H1 (cell line): ENCODE data around the gene STYXL1. TPM values are rescaled to one million over a fixed set of nuclear protein-coding genes. Genes with fewer than 3 reads are reported as not detected.

Experiments used
- polyA plus RNA-seq, 7 experiments: library from polyadenylated mRNA; depleted of rRNA in 3 of 7; stranded (reverse) in 5 of 7; unstranded in 2 of 7; fragments of >200 nt in 5 of 7; fragments of 200-250 nt in 2 of 7; gene quantifications; 1 replicate in 5 of 7; 2 replicates in 1 of 7; 4 replicates in 1 of 7; pipeline versions ENCODE4 v1.2.1 to v1.2.3, GENCODE V29; 2011 to 2013; ENCODE audit warnings: missing spikeins in 2 of 7, mixed read lengths in 2 of 7
- small RNA-seq: library from polyadenylated mRNA; stranded (forward); fragments of <200 nt; extraction: miRNeasy Mini kit (QIAGEN cat#:217004); gene quantifications from one replicate; pipeline ENCODE3, GENCODE V24; 2013; ENCODE audit not compliant: insufficient read depth
- total RNA-seq: library from RNA; stranded (reverse); fragmentation: NEBNext Ultra II Directional; extraction: Animal tissue kit (Norgen Biotek cat#: 25700); gene quantifications from 2 replicates; pipeline ENCODE4 v1.2.1, GENCODE V29; 2021

The STYXL1 gene
- total and polyA plus RNA-seq, 2 of the 8 experiments (the other 6 are each of a cell fraction or from before 2014, with no cell fraction given), result 32.3 to 53.9 TPM

Small RNA genes lying within 50 kb of the gene (small RNA-seq; reads per million reads assigned to genes)
- gene RNU6-863P, result not detected

Other genes starting within 250 kb of the STYXL1 start
- not detected in 2 replicates for gene CCL24, start 234.2 kb downstream of the STYXL1 start, total RNA-seq
- gene CCL24, start 234.2 kb downstream of the STYXL1 start, polyA plus RNA-seq (2011; rRNA removed), result not detected in 2 replicates
- 28.3 and 29.5 TPM in 2 replicates for gene RHBDD2, start 169.0 kb downstream of the STYXL1 start, total RNA-seq
- 65.5 and 83.6 TPM in 2 replicates for gene RHBDD2, start 169.0 kb downstream of the STYXL1 start, polyA plus RNA-seq (2011; rRNA removed)
- 127 and 144 TPM in 2 replicates for gene POR, start 132.8 kb downstream of the STYXL1 start, total RNA-seq
- gene POR, start 132.8 kb downstream of the STYXL1 start, polyA plus RNA-seq (2011; rRNA removed), result 98.7 and 213 TPM in 2 replicates
- gene TMEM120A, start 53.4 kb downstream of the STYXL1 start, total RNA-seq, result 15.6 and 21.2 TPM in 2 replicates
- gene TMEM120A, start 53.4 kb downstream of the STYXL1 start, polyA plus RNA-seq (2011; rRNA removed), result 48.8 and 49.9 TPM in 2 replicates
- gene MDH2, start 106 bp upstream of the STYXL1 start, total RNA-seq, result 254 TPM in 2 replicates
- gene MDH2, start 106 bp upstream of the STYXL1 start, polyA plus RNA-seq (2011; rRNA removed), result 203 and 258 TPM in 2 replicates
- gene SRRM3, start 153.9 kb upstream of the STYXL1 start, total RNA-seq, result 16.0 and 17.4 TPM in 2 replicates
- gene SRRM3, start 153.9 kb upstream of the STYXL1 start, polyA plus RNA-seq (2011; rRNA removed), result 10.4 and 18.4 TPM in 2 replicates